Testis (tissue), 3 donors: ENCODE results near the gene GNPAT. TPM values are rescaled to one million over a fixed set of nuclear protein-coding genes. Genes with fewer than 3 reads are reported as not detected.

ENCODE experiments used
- DNase-seq: peaks from one replicate; pipeline ENCODE4 v3.0.0-alpha.2; 2019
- H3K27ac ChIP-seq, 2 donors: fragments of 200-600 bp; sonication (generic); one replicate each; pipeline ENCODE4 v1.5.1; 2019
- H3K27me3 ChIP-seq: fragments of 200-600 bp; sonication (generic); one replicate; pipeline ENCODE4 v1.5.1; 2019
- H3K36me3 ChIP-seq: fragments of 200-600 bp; sonication (generic); one replicate; pipeline ENCODE4 v1.5.1; 2017; ENCODE audit warnings: low read depth; ENCODE audit errors: missing control alignments
- H3K4me1 ChIP-seq: fragments of 200-600 bp; sonication (generic); one replicate; pipeline ENCODE4 v1.5.1; 2019
- H3K4me3 ChIP-seq, 2 donors: fragments of 200-600 bp; sonication (generic); one replicate each; pipeline ENCODE4 v1.5.1; 2017 to 2019
- H3K9me3 ChIP-seq: fragments of 200-600 bp; sonication (generic); one replicate; pipeline ENCODE4 v1.5.1; 2017
- CTCF ChIP-seq, 3 experiments: fragments of 450-650 bp in 2 of 3; fragments of 200-600 bp in 1 of 3; sonication (generic) in 1 of 3; IDR thresholded peaks; one replicate each; pipeline ENCODE4 v1.5.1; 2016 to 2019; ENCODE audit warnings: antibody characterized with exemption in 3 of 3, mild to moderate bottlenecking in 2 of 3, moderate library complexity in 1 of 3
- POLR2A ChIP-seq: fragments of 450-650 bp; IDR thresholded peaks from one replicate; pipeline ENCODE4 v1.6.1; 2017; ENCODE audit warnings: antibody characterized with exemption, mild to moderate bottlenecking, moderate library complexity
- WGBS, 2 donors: methylation state at CpG; one replicate each; pipeline ENCODE4 v1.1.5; 2018; 5-methylcytosine and 5-hydroxymethylcytosine counted together
- intact Hi-C: fragments of 100-400 bp; cut with DNase I; formaldehyde crosslinking; loops from one replicate; pipeline ENCODE4 v1.15.1; 2023; ENCODE audit warnings: low total_unique reads
- polyA plus RNA-seq: library from polyadenylated mRNA; stranded (reverse); fragments of 350-450 nt; fragmentation: Illumina TruSeq; extraction: RNeasy Lipid Tissue Mini Kit (QIAGEN cat#74804); gene quantifications from one replicate; pipeline ENCODE4 v1.2.3, GENCODE V29; 2014; ENCODE audit warnings: low read depth, low replicate concordance; ENCODE audit not compliant: insufficient read depth
- total RNA-seq, 2 donors: library from RNA; depleted of rRNA; stranded (reverse); fragments of >200 nt; gene quantifications; one replicate each; pipeline ENCODE4 v1.2.3, GENCODE V29; 2016

The GNPAT gene
- total and polyA plus RNA-seq, 3 donors from 2014 or later: 35.0 to 71.9 (median 43.5) TPM

DNA sequence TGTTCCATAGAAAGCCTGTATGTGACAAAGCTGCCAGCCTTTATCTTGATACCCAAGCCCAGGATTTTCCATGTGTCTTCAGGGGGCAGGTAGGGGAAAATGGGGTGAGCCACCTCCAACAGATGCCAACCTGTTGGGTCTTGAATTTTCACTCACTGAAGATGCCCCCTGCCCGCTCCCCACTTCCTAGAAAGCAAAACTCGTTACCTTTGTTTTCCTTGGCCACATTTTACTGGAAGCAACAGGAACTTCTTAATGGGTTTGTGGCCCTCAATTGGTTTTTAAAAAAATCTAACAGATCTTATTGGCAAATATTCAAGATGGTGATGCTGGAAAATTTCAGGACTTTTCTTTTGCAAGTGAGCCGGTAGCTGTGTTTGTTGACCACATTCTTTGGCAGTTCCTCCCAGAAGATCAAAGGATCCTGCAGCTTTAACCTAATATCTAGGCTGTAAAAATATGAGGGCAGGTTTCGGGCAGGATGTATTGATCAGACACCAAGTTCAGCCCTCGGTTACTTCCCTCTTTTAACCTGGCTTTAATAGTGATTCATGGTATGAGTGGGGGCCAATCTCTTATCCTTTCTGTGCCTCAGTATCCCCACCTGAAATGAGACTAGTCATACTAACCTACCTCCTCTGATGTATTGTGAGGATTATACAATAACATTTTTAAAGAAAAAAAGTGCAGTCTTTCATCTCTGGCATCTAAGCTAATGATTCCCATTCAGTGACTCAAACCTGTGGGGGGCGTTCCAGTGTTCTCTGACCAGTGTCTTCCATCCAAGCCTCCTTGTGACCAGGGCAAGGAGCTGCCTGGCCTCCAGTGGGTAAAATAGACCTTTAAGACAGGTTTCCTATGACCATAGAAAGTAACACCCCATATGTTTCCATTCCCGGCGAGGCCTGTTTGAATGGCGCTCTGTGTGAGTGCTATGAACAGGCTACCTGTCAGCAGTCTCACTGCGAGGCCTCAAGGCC lies 21.3 kb upstream of the GNPAT start:
- intact Hi-C loops: loop anchor here (5.0 kb wide), 1 partner anchor 302 kb away; no protein-coding TSS in a partner anchor
- Histone ChIP-seq H3K27me3 (no peaks in the 10 kb centered on the region), H3K27ac (no peak overlapping the region), H3K4me1 (no peaks in the 10 kb centered on the region), H3K9me3 (no peaks in the 10 kb centered on the region), H3K36me3 (no peaks in the 10 kb centered on the region), H3K4me3 (no peak overlapping the region)
- no peak for TF ChIP-seq CTCF (IDR thresholded peaks at IDR 0.05)
- no peak for TF ChIP-seq POLR2A
- DNase-seq: no peak
- 73 to 79% methylated on average over 7 to 10 of the region's 10 CpGs for WGBS, 2 donors

DNA sequence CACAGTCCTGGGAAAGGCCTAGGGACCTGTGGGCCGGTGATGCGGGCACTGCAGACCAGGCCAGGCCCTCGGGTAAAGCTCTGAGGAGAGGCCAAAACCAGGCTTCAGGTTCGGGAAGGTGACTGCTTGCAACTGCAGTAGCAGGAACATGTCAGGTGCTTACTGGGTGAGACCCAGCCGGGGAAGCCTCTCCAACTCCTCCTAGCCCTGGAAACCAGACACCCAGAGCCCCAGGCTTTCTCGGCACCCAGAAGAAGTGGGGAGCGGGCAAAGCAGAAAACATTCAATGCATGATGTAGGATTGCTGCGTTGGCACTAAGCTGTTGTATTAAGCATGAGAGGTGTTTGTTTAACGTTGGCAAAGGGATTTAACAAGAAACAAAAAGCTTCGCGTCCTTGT lies 20.2 kb upstream of the GNPAT start:
- H3K4me3 ChIP-seq: no peak overlapping the region
- intact Hi-C loops: no loop called here
- H3K4me1 ChIP-seq: no peaks in the 10 kb centered on the region
- no peak overlapping the region for H3K27ac ChIP-seq
- no peak for TF ChIP-seq POLR2A
- TF ChIP-seq CTCF (IDR thresholded peaks at IDR 0.05): no peak
- no peaks in the 10 kb centered on the region for H3K27me3 ChIP-seq
- H3K9me3 ChIP-seq: no peaks in the 10 kb centered on the region
- DNase-seq: no peak
- no peaks in the 10 kb centered on the region for H3K36me3 ChIP-seq
- WGBS, 2 donors: 84 to 91% methylated on average over 7 to 11 of the region's 11 CpGs

- Histone ChIP-seq H3K36me3 (no peaks in the 10 kb centered on the region), H3K27me3 (no peaks in the 10 kb centered on the region), H3K9me3 (no peaks in the 10 kb centered on the region), H3K4me1 (no peaks in the 10 kb centered on the region), H3K27ac (no peak overlapping the region), H3K4me3 (no peak overlapping the region)
- DNase-seq: no peak
- intact Hi-C loops: no loop called here
- TF ChIP-seq POLR2A (no peak), CTCF (IDR thresholded peaks at IDR 0.05) (no peak)
- WGBS, 2 donors: 79 to 90% methylated on average over 7 of the region's 7 CpGs
Observed at GRCh38 chr1:231226156-231226555, 14.9 kb upstream of the GNPAT start.

DNA sequence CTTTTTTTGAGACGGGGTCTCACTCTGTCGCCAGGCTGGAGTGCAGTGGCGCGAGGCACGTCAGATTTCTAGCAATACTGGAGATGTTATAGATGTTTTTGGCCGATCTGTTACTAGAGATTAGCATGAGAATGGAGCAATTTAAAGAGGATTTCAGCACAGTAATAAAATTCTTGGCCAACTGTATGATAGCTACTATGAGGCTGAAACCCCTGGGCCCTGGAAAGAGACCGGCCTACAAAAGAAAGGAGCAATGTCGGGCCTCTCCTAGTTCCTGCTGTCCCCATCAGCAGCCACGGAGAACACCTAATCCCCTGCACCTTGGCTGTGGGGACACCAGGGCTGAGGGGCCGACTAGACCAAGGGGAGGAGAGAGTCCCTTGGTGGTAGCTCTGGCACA lies 9.5 kb upstream of the GNPAT start:
- WGBS, 2 donors: 92 to 93% methylated on average over 10 of the region's 10 CpGs

More for the DNA sequence above, 9.5 kb upstream of the GNPAT start:
- H3K9me3 ChIP-seq: no peaks in the 10 kb centered on the region
- H3K27ac ChIP-seq: no peak overlapping the region
- no peaks in the 10 kb centered on the region for H3K36me3 ChIP-seq
- H3K4me1 ChIP-seq: no peaks in the 10 kb centered on the region
- no peak overlapping the region for H3K4me3 ChIP-seq
- TF ChIP-seq CTCF (IDR thresholded peaks at IDR 0.05) (no peak), POLR2A (no peak)
- no peaks in the 10 kb centered on the region for H3K27me3 ChIP-seq
- DNase-seq: no peak
- intact Hi-C loops: no loop called here
